ENCODE measurements around the gene SLC33A1. TPM values are rescaled to one million over a fixed set of nuclear protein-coding genes. Genes with fewer than 3 reads are reported as not detected.
"Not testable (repeated sequence)": the region's sequence is repeated elsewhere in the genome, so short reads cannot be mapped to it uniquely, and the experiment has no call there.

The SLC33A1 gene
- total RNA-seq, 1 donor from 2014 or later: 19.8 TPM

DNA sequence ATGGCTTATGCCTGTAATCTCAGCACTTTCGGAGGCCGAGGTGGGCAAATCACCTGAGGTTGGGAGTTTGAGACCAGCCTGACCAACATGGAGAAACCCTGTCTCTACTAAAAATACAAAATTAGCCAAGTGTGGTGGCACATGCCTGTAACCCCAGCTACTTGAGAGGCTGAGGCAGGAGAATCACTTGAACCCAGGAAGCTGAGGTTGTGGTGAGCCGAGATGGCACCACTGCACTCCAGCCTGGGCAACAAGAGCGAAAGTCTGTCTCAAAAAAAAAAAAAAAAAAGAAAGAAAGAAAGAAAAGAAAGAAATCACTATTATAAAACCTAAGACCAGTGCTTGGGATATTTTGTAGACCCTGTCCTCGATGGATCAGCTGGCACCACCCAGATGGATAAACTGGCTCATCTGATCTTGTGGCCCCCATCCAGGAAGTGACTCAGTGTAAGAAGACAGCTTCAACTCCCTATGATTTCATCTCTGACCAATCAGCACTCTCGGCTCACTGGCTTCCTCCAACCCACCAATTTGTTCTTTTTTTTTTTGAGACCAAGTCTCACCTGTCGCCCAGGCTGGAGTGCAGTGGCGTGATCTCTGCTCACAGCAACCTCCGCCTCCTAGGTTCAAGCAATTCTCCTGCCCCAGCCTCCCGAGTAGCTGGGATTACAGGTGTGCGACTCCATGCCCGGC, 8.2 kb upstream of the SLC33A1 start:
- H3K27ac ChIP-seq (ENCODE audit: low read depth, low read length); H3K9ac ChIP-seq (ENCODE audit: low read depth in 1 of 3, low read length in 3 of 3); H3K9me3 ChIP-seq (ENCODE audit: control insufficient read depth in 3 of 3, low read length in 3 of 3); H3K4me3 ChIP-seq (ENCODE audit: low read length in 3 of 3); H3K4me1 ChIP-seq (ENCODE audit: control insufficient read depth in 3 of 3, insufficient read depth in 3 of 3, low read length in 3 of 3); H3K36me3 ChIP-seq (ENCODE audit: control insufficient read depth in 3 of 3, insufficient read depth in 3 of 3, low read length in 3 of 3); H3K27me3 ChIP-seq (ENCODE audit: control insufficient read depth in 3 of 3, insufficient read depth in 3 of 3, low read length in 3 of 3): not testable (repeated sequence)

DNA sequence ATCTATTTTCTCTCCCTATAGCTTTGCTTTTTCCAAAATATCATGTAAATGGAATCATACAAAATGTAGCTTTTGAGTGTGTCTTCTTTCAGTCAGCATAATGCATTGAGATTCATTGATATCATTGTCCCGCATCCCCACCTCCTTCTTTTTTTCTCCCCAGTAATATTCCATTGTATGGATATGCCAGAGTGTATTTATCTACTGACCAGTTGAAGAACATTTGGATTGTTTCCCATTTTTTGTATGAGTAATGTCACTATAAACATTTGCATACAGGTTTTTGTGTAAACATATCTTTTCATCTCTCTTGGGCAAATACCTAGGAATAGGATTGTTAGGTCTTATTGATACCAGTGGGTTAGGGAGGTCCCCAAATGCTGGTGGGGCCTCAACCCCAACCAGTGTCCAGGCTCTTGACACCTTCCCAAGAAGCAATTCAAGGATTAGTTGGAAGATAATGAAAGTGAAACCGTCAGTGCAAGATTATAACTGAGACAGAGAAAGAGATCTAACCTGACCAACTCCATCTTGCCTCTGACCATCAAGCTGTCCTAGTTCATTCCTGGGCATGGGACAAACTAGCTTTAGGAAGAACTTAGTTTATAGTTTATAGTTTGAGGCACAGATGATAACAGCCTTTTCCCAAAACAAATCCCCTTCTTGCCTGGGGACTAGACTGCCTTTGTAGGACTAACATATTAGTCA, 7.4 kb upstream of the SLC33A1 start:
- Histone ChIP-seq H3K27ac (ENCODE audit: low read depth, low read length) (no peak overlapping the region), H3K9me3 (ENCODE audit: control insufficient read depth in 3 of 3, low read length in 3 of 3) (no peaks in the 10 kb centered on the region), H3K36me3 (ENCODE audit: control insufficient read depth in 3 of 3, insufficient read depth in 3 of 3, low read length in 3 of 3) (no peaks in the 10 kb centered on the region), H3K9ac (ENCODE audit: low read depth in 1 of 3, low read length in 3 of 3) (no peak overlapping the region), H3K4me1 (ENCODE audit: control insufficient read depth in 3 of 3, insufficient read depth in 3 of 3, low read length in 3 of 3) (no peaks in the 10 kb centered on the region), H3K4me3 (ENCODE audit: low read length in 3 of 3) (no peak overlapping the region), H3K27me3 (ENCODE audit: control insufficient read depth in 3 of 3, insufficient read depth in 3 of 3, low read length in 3 of 3) (no peaks in the 10 kb centered on the region)

DNA sequence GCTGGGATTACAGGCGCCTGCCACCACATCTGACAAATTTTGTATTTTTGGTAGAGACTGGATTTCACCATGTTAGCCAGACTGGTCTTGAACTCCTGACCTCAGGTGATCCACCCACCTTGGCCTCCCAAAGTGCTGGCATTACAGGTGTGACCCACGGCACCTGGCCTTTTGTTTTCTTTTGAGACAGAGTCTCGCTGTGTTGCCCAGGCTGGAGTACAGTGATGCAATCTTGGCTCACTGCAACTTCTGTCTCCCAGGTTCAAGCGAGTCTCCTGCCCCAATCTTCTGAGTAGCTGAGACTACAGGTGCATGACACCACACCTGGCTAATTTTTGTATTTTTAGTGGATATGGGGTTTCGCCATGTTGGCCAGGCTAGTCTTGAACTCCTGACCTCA, 6.2 kb upstream of the SLC33A1 start:
- not testable (repeated sequence) for H3K4me3 ChIP-seq (ENCODE audit: low read length in 3 of 3); H3K27me3 ChIP-seq (ENCODE audit: control insufficient read depth in 3 of 3, insufficient read depth in 3 of 3, low read length in 3 of 3); H3K9ac ChIP-seq (ENCODE audit: low read depth in 1 of 3, low read length in 3 of 3); H3K36me3 ChIP-seq (ENCODE audit: control insufficient read depth in 3 of 3, insufficient read depth in 3 of 3, low read length in 3 of 3); H3K27ac ChIP-seq (ENCODE audit: low read depth, low read length); H3K4me1 ChIP-seq (ENCODE audit: control insufficient read depth in 3 of 3, insufficient read depth in 3 of 3, low read length in 3 of 3); H3K9me3 ChIP-seq (ENCODE audit: control insufficient read depth in 3 of 3, low read length in 3 of 3)

DNA sequence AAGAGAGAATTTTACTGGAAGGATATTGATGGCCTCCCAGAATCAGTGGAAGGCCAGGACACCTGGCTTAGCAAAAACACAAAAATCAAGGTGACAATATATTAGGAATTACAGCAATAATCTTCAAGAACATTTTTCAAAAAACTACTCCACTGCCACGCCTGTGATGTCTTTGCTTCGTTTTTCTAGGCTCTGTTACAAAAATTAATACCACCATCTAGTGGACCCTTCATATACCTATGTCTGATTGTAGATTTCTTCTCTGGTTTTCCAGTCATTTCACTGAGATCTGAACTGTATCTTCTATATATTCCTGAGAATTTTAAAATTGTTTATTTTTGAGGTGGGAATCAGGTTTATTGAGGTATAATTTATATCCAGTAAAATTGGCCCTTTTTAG, 5.6 kb upstream of the SLC33A1 start:
- H3K4me1 ChIP-seq (ENCODE audit: control insufficient read depth in 3 of 3, insufficient read depth in 3 of 3, low read length in 3 of 3): no peaks in the 10 kb centered on the region
- no peak overlapping the region for H3K4me3 ChIP-seq (ENCODE audit: low read length in 3 of 3)
- no peaks in the 10 kb centered on the region for H3K9me3 ChIP-seq (ENCODE audit: control insufficient read depth in 3 of 3, low read length in 3 of 3)
- no peaks in the 10 kb centered on the region for H3K36me3 ChIP-seq (ENCODE audit: control insufficient read depth in 3 of 3, insufficient read depth in 3 of 3, low read length in 3 of 3)
- H3K27ac ChIP-seq (ENCODE audit: low read depth, low read length): no peak overlapping the region
- no peak overlapping the region for H3K9ac ChIP-seq (ENCODE audit: low read depth in 1 of 3, low read length in 3 of 3)
- no peaks in the 10 kb centered on the region for H3K27me3 ChIP-seq (ENCODE audit: control insufficient read depth in 3 of 3, insufficient read depth in 3 of 3, low read length in 3 of 3)

DNA sequence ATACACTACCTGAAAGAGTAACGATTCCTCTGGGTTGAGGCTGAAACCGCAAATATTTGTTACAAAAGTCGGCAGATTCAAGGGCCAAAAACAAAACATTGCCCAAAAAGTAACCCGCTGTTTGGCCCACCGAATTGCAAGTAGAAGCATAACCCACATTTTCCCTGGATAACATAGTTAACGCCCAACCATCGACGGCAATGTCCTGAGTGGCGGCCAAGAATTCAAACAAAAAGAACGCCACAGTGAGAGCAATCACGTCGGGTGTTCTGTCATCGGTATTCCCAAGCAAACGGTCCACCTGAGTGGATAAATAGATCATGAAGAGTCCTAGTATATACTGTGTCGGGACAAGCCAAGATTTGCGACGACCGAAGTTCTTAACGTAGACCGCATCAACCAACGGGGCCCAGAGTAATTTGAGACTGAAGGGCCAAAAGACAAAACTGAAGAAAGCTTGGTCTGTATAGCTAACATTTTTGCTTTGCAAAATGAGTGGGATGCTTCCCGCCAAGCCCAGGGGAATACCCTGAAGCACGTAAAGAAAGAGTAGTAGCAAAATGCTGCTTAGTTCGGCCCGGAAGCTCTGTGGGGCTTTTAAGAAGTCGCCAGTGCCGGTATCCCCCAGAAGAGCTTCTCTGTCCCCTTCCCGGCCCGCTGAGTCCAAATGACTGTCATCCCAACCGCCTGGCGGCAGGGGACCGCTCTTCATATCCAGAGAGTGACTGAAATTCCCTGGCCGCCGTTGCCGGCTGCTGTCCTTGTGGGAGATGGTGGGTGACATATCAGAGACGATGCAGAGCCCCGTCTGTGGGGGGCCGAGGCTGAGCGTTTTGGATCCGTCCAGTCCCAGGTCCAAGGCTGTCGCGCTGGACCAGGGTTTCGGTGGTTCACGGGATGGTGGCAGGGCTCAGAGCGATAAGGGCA, 750 bp downstream of the SLC33A1 start:
- Histone ChIP-seq H3K27ac (ENCODE audit: low read depth, low read length) (peak overlapping the region; percentile 98), H3K9me3 (ENCODE audit: control insufficient read depth in 3 of 3, low read length in 3 of 3) (no peaks in the 10 kb centered on the region), H3K27me3 (ENCODE audit: control insufficient read depth in 3 of 3, insufficient read depth in 3 of 3, low read length in 3 of 3) (no peaks in the 10 kb centered on the region), H3K4me1 (ENCODE audit: control insufficient read depth in 3 of 3, insufficient read depth in 3 of 3, low read length in 3 of 3) (peaks cover 19 to 25% (median 24%) of the 10 kb centered on the region in 3 donors), H3K9ac (ENCODE audit: low read depth in 1 of 3, low read length in 3 of 3) (peak overlapping the region; percentile 96 to 98 (median 96)), H3K4me3 (ENCODE audit: low read length in 3 of 3) (peak overlapping the region; percentile 97 to 98 (median 97)), H3K36me3 (ENCODE audit: control insufficient read depth in 3 of 3, insufficient read depth in 3 of 3, low read length in 3 of 3) (no peaks in the 10 kb centered on the region)

DNA sequence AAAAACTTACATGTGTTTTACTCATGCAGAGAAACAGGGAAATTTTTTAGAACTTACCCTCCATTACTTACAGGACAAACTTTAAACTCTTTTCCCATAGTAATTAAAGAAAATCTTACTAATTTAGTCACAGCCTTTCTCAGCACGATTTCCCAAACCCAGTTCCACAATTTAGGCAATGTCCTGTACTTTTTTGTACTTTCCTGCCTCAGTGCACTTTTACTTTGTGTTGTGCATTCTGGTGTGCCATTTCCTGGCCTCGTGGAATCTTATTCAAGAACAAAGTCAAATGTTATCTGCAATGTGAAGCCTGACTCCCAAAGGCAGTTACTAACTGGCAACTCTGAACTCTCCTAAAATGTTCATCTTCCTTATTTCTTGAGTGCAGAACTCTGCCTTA, 1.9 kb downstream of the SLC33A1 start:
- H3K36me3 ChIP-seq (ENCODE audit: control insufficient read depth in 3 of 3, insufficient read depth in 3 of 3, low read length in 3 of 3): peaks cover 0 to 2% (median 0%) of the 10 kb centered on the region in 3 donors
- no peaks in the 10 kb centered on the region for H3K27me3 ChIP-seq (ENCODE audit: control insufficient read depth in 3 of 3, insufficient read depth in 3 of 3, low read length in 3 of 3)
- peak overlapping the region; percentile 97 to 98 (median 97) for H3K4me3 ChIP-seq (ENCODE audit: low read length in 3 of 3)
- H3K27ac ChIP-seq (ENCODE audit: low read depth, low read length): no peak overlapping the region
- peaks cover 19 to 25% (median 24%) of the 10 kb centered on the region in 3 donors for H3K4me1 ChIP-seq (ENCODE audit: control insufficient read depth in 3 of 3, insufficient read depth in 3 of 3, low read length in 3 of 3)
- peak overlapping the region in 2 of 3 donors; percentile 96 to 98 for H3K9ac ChIP-seq (ENCODE audit: low read depth in 1 of 3, low read length in 3 of 3)
- H3K9me3 ChIP-seq (ENCODE audit: control insufficient read depth in 3 of 3, low read length in 3 of 3): no peaks in the 10 kb centered on the region

DNA sequence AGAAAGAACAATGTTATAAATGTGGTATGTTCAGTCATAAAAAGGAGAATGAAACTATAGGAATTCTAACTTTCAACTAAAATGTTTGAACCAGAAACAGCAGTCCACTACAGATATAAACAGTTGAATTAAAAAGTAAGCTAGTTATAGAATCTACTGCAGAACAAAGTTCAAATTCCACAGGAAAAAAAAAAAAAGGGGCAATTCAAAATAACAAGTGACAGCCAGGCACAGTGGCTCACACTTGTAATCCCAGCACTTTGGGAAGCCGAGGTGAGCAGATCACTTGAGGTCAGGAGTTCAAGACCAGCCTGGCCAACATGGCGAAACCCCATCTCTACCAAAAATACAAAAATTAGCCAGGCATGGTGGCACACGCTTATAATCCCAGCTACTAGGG, 4.8 kb downstream of the SLC33A1 start:
- peaks cover 19 to 25% (median 24%) of the 10 kb centered on the region in 3 donors for H3K4me1 ChIP-seq (ENCODE audit: control insufficient read depth in 3 of 3, insufficient read depth in 3 of 3, low read length in 3 of 3)
- not testable (repeated sequence) for H3K27me3 ChIP-seq (ENCODE audit: control insufficient read depth in 3 of 3, insufficient read depth in 3 of 3, low read length in 3 of 3); H3K4me3 ChIP-seq (ENCODE audit: low read length in 3 of 3); H3K9ac ChIP-seq (ENCODE audit: low read depth in 1 of 3, low read length in 3 of 3); H3K27ac ChIP-seq (ENCODE audit: low read depth, low read length); H3K36me3 ChIP-seq (ENCODE audit: control insufficient read depth in 3 of 3, insufficient read depth in 3 of 3, low read length in 3 of 3); H3K9me3 ChIP-seq (ENCODE audit: control insufficient read depth in 3 of 3, low read length in 3 of 3)

DNA sequence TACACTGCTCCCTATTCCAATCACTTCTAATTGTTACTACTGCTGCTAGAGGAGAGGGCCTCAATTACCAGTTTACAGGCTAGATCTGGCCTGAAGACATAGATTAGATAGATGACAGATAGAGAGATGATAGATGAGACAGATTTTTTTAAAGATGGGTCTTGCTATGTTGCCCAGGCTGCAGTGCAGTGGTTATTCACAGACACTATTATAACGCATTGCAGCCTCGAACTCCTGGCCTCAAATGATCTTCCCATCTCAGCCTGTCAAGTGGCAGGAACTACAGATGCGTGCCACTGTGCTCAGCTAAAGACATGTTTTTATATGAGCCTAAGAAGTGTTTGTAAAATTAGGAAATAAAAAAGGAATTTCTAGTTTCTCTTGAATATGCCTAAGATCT, 6.2 kb downstream of the SLC33A1 start:
- Histone ChIP-seq H3K27ac (ENCODE audit: low read depth, low read length) (no peak overlapping the region), H3K9ac (ENCODE audit: low read depth in 1 of 3, low read length in 3 of 3) (no peak overlapping the region), H3K9me3 (ENCODE audit: control insufficient read depth in 3 of 3, low read length in 3 of 3) (no peaks in the 10 kb centered on the region), H3K36me3 (ENCODE audit: control insufficient read depth in 3 of 3, insufficient read depth in 3 of 3, low read length in 3 of 3) (peaks cover 0 to 2% (median 0%) of the 10 kb centered on the region in 3 donors), H3K4me1 (ENCODE audit: control insufficient read depth in 3 of 3, insufficient read depth in 3 of 3, low read length in 3 of 3) (peaks cover 15 to 19% (median 19%) of the 10 kb centered on the region in 3 donors), H3K4me3 (ENCODE audit: low read length in 3 of 3) (no peak overlapping the region), H3K27me3 (ENCODE audit: control insufficient read depth in 3 of 3, insufficient read depth in 3 of 3, low read length in 3 of 3) (no peaks in the 10 kb centered on the region)

DNA sequence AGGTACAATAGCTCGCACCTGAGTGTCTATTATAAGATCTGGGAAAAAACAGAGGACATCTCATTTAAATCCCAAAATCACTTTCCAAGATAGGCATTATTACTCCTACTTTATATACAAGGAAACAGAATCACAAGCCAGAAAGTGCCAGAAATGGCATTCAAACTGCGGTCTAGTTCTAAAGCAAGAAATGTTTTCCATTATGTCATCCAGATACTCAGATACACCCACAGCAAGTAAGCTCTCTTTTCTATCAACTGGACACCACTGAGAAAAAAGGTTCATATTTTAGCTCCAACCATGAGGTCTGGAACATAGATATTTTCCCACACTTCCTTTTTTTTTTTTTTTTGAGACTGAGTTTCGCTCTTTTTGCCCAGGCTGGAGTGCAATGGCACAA, 8.1 kb downstream of the SLC33A1 start:
- no peaks in the 10 kb centered on the region for H3K9me3 ChIP-seq (ENCODE audit: control insufficient read depth in 3 of 3, low read length in 3 of 3)
- H3K4me3 ChIP-seq (ENCODE audit: low read length in 3 of 3): no peak overlapping the region
- H3K27ac ChIP-seq (ENCODE audit: low read depth, low read length): no peak overlapping the region
- no peak overlapping the region for H3K9ac ChIP-seq (ENCODE audit: low read depth in 1 of 3, low read length in 3 of 3)
- H3K36me3 ChIP-seq (ENCODE audit: control insufficient read depth in 3 of 3, insufficient read depth in 3 of 3, low read length in 3 of 3): peaks cover 0 to 2% (median 0%) of the 10 kb centered on the region in 3 donors
- peaks cover 0 to 3% (median 2%) of the 10 kb centered on the region in 3 donors for H3K4me1 ChIP-seq (ENCODE audit: control insufficient read depth in 3 of 3, insufficient read depth in 3 of 3, low read length in 3 of 3)
- no peaks in the 10 kb centered on the region for H3K27me3 ChIP-seq (ENCODE audit: control insufficient read depth in 3 of 3, insufficient read depth in 3 of 3, low read length in 3 of 3)

Data from skeletal muscle tissue (tissue), 4 donors.